GM19397 (cell line): ENCODE measurements around the gene THSD7A.

Experiments
- ATAC-seq: cut with Tn5 transposase; IDR thresholded peaks from one replicate; pipeline ENCODE4 v1.9.1; 2021; ENCODE audit warnings: mild to moderate bottlenecking, moderate library complexity; ENCODE audit not compliant: unreplicated experiment

The THSD7A gene

DNA sequence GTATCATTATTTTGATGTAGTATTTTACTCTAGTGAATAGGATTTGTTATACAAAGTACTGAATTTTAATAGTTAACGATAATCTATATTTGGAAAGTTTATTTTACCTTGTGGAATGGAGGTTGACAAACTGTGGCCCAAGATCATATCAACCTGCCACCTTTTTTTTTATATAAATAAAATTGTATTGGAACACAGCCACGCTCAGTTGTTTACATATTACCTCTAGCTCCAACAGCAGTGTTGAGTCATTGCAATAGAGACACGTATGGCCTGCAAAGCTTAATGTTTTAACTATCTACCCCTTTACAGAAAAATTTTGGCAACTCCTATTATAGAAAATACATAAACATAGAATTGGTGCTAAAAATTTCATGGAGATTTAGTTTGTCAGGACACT, 239.3 kb downstream of the THSD7A start:
- ATAC-seq = no peak

DNA sequence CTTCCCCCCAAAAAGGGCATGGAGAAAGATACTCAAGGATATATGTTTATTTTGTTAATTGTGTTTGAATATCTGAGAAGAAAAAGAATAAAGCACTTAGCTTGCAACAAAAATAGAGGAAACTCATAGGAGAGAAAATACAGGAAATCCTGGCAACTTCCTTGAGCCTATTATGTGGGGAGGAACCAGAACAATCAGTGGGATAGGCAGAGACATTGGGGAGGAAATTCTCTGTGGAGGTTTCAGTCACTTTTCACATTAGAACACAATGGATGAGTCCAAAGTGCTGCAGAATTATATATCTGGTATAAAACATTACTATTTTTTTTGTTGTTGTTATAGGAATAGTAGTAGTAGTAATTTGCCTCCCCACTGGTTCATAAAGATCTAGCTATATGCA, 240.1 kb downstream of the THSD7A start:
- ATAC-seq = no peak

DNA sequence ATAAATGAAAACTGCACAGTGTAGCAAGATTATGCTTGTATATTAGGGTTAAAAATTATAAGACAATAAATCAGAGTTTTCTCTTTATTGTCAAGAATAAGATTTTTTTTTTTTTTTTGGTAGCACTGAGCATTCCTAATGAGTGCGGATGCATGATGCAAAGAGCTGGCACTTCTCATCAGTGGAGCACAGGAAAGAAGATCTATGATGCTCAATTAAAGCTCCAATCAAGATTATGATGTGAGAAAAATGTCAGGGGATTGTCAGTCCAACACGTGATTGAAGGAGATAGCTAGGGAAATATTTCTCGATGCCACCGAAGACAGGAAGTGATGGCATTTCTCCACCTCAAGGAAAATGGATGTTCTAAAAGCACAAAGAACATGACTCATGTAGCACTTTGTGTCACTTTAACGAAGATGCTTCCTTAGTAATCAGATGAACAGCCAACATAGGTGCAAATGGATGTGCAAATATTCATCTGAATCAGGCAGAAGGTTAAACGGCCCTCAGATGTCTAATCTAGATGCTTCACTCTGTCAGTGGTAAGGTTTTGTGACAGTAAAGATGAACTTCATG, 240.9 kb downstream of the THSD7A start:
- no peak for ATAC-seq

DNA sequence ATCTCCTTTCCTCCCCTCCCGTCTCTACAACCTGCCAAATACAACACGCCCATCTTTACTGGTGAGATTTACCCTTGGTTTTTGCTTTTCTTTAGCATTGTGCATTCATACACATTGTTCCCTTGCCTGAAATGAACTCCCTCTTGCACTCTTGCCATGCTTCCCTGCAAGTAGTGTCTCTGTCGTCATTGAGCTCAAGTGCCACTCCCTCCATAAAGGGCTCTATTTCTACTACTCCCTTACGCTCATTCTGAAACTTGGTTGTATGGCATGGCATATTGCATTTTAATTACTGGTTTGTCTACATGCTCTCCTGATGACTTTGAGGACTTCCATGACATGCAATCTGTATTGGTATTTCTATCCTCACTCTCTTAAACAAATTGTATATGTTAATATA, 242.7 kb downstream of the THSD7A start:
- no peak for ATAC-seq

DNA sequence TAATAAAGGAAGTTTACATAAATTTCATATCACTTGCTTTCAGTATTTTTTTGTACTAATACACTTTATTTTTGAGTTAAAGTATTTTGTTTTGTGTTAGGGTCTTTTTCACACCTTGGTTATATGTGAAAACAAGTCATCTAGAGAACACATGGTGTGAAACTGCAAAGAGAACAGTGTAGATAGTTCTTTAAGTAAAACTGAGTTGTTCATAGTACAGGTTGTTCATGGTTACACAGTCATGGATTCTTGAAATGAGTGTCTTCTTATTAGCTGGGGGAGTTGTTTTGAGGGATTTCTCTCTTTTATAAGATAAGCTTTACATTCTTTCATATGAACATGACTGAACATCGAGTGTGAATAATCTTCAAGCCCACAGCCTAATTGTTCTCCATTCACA, 244.2 kb downstream of the THSD7A start:
- no peak for ATAC-seq

DNA sequence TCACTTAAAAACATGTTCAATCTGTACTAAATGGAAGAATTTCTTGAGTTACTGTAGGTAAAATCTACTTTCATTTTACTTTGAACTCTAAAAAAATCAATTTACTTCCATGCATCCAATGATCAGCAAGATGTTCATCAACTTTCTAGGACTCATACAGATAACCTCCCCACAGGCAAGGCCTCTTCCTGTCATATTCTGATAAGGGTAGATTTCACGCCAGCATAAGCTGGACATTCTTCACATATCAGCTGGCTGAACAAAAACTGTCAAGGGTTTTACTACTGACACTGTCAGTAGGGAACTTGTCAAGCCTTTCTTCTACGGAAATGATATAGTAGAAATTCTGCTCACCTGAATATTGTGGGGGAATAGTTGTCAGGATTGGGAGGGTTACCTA, 244.9 kb downstream of the THSD7A start:
- no peak for ATAC-seq

DNA sequence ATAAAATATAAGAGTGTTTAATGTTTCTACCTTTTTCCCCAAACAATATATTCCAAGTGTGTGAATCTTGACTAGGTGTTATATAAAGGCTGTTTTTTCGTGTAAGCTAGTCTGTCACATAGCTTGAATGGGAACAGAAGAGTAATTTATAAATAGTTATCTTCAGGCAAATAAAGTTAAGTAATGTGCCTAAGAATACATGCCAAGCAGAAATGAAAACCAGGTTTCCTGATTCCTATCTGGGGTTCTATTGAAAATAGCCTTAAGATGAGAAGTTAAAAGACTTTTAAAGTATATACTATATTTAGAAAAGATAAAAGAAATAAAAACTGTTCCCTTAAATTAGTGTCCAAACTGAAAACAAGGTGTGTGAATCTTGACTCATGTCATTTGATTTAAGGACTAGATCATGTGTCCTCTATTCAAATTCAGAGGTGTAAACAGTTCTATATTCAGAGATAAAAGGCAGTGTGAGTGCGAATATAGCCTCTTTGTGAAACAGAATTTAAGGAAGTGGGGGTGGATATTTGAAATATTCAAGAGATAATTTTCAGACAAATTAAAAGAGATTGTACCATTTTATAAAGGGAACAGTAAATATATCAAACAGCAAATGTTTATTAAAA, 247.5 kb downstream of the THSD7A start:
- ATAC-seq = no peak

DNA sequence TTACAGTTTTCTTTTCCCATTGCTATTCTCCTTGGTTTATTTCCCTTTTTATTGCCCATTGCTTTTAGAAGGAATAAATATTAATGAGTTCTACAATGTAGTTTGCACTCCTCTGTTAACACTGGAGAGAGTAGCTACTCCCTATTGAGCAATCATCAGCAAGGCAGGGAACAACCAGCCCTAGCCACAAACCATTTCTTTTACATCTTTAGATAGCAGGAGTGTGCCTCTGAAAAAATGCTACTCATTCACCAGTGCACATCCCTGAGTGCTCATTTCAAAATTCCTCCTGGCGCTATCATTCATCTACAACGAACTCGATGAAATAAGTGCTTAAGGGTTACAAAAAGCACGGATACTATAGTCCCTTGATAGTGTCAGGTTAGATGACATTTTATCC, 252.9 kb downstream of the THSD7A start:
- no peak for ATAC-seq

DNA sequence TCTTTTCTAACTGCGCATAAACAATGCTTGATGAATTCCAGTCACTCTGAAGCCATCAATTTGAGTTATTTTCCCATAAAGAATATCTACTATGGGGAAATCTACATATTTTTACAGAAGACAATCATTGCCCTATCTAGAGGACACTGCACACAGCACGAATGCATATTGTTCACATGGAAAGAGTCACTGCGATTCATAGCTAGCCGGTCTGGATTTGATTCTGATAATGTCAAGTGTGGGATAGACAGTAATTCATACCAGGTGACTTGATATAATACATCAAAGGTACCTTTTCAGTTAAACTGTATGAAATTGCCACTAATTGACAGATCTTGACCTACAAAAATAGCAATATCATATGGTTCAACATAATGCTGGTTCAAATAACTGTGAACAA, 255.7 kb downstream of the THSD7A start:
- no peak for ATAC-seq

DNA sequence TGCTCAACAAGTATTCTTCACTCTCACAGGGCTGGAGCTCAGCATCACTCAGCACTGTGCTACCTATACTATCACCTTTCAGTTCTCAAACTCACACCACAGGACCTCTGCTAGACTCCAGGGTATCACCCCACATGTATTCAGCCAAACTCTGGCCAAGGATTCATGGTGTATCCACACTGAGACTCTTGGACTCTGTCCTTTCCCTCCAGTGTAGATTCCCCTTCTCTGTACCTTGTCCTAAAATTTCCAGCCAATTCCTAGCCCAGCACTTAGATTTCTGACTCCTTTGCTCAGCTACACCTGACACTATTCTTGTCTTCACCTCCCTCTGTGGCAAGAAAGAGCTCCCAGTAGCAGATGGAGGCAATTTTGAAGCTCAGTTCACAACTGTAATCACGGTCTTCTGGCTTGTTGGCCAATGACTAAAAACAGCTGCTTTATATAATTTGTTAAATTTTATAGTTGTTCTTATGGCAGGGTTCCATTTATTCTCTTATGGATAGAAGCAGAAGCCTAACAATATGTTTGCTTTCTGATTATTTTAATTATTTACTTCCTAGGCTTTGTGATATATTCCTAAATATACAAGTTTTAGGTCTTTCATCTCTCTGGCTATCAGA, 258.8 kb downstream of the THSD7A start:
- no peak for ATAC-seq

DNA sequence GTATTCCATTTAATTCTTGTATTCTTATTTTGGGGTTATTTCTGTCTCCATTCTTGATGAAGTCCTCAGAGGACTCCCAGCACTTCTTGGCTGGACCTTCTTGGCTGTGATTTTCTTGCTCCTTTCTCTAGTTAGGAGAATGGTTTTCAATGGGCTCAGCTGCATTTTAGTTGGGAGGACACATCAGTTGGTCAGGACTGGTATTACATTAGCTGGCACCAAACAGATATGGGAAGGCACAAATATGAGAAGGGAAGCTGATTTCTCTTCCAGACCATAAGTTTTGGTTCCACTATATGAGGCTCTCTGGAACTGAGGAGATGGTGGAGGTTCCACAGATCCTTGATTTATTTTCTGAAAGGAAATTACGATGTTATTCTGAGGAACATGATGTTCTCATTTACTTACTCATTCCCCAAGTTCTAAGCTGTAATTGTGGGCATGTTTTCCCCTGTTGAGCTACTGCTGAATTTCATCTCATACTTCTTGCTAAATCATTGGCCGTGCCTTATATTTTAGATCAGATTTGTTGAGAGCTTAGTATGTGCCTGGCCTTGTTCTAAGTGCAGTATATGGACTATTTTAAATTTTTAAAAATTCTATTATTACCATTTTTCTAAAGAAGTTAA, 261.0 kb downstream of the THSD7A start:
- ATAC-seq = no peak

DNA sequence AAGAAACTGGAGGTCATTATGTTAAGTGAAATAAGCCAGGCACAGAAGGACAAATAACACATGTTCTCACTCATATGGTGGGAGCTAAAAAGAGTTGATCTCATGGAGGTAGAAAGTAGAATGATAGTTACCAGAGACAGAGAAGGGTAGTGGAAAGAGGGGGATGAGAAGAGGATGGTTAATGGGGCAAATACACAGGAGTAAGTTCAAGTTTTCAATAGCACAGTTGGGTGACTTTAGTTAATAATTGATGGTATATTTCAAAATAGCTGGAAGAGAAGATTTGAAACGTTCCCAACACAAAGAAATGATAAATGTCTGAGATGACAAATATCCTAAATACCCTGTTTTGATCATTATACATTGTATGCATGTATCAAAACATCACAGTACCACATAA, 261.8 kb downstream of the THSD7A start:
- ATAC-seq = no peak

DNA sequence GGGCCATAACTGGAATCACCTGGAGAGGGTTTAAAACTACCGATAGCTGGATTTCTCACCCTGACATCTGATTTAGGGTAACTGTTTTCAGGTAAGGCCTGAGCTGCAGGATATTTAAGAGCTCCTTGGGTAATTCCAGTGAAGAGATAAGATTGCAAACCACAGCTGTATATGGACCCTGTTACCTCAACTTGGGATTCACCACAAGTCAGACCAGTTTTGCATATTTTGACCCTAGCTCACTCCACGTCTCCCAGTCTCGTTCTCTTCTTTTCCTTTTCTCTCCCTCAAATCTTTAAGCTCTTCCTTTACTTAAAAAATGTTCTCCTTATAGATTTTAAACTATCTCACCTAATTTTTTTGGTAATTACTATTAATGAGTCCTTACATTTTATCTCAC, 264.4 kb downstream of the THSD7A start:
- ATAC-seq = no peak

DNA sequence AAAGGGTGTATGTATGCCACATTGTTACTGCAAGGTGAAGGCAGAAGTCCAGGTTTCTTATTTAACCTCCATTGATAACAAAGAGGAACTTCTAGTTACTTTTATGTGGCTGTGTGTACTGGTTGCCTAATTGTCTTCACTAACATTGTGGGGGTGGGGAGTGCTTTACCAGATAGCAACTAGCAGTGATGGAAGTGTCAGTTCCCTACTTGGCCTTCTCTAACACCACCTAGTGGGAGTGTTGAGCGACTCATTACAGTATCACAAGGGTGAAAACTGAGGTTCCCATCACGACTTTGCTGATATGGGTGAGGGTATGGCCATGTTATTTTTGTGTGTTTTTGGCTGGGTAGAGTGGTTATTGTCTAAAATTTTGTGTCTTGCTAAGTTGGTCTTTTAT, 274.4 kb downstream of the THSD7A start:
- ATAC-seq = peak; percentile 74

DNA sequence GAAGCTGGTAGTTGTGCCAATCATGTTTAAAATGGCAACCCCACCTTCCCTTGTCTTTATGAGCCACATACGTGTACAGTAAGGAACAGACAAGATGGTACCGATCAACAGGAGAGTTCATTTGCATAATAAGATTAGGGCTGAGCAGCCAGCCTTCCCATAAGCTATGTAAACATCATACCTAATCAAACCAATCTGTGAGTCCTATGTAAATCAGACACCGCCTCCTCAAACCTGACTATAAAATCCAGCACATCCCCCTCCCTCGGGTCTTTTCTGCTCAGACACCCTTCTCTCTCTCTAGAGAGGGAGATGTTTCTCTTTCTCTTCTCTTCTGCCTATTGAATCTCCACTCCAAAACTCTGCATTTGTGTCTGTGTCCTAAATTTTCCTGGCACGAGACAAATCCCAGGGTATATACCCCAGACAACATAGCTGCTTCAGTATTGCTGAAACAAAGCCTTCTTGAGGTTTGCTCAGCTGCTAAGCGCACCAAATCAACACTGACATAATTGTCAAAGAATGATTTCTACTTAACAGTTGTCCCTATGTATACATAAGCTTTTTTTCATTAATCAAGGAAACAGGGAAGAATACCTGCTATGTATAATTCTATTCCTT, 279.2 kb downstream of the THSD7A start:
- ATAC-seq = no peak

DNA sequence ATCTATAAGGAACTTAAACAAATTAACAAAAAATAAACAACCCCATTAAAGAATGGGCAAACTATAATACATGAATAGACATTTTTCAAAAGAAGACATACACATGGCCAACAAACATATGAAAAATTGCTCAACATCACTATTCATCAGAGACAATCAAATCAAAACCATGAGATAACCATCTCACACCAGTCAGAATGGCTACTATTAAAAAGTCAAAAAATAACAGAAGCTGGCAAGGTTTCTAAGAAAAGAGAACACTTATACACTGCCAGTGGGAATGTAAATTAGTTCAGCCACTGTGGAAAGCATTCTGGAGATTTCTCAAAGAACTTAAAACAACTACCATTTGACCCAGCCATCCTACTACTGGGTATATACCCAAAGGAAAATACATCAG, 280.5 kb downstream of the THSD7A start:
- no peak for ATAC-seq

DNA sequence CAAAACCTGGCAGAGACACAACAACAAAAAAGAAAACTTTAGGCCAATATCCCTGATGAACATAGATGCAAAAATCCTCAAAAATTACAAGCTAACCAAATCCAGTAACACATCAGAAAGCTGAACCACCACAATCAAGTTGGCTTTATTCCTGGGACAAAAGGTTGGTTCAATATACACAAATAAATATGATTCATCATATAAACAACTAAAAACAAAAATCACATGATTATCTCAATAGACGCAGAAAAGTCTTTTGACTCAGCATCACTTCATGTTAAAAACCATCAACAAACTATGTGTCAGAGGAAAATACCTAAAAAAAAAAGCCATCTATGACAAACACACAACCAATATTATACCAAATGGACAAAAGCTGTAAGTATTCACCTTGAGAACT, 283.5 kb downstream of the THSD7A start:
- ATAC-seq = no peak

DNA sequence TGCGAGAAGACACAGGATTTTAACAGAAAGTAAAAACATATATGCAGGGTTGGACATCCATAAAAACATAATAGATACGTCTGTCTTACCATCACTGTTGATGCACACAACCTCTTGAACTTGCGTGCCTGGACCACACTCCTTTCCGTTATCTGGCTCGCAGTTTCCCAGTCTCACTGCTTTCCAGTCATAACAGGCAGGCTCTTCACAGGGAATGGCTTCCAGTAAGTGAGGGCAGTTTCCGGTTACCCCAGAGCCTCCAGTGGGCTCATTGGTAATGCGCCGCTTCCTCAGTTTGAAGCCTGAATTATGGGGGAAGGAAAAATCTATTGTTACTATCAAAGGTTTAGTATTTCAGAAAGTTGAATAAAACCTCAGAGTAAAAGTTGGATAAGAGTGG, 290.7 kb downstream of the THSD7A start:
- ATAC-seq = no peak

DNA sequence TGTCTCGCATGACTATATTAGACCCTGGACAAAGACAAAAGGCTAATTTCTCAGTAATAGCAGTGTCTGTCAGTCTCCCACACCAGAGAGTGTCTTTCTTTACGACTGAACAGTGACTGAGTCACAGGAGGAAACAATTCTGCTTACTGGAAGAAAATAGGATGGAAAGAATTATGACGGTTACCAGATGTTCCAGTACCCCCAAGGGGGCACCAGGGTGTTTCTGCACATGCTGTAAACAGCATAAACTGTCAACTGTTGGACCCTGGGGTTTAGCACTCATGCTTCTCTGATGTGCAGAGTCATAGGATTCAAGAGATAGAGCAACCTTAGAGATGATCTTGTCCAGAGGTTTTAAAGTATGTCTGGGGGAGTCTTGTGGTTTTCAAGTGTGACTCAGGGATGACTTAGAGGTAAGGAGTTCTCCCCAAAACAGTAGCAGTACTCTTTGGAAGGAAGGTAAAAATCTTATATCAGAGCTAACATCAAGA, 291.7 kb downstream of the THSD7A start:
- ATAC-seq = no peak

DNA sequence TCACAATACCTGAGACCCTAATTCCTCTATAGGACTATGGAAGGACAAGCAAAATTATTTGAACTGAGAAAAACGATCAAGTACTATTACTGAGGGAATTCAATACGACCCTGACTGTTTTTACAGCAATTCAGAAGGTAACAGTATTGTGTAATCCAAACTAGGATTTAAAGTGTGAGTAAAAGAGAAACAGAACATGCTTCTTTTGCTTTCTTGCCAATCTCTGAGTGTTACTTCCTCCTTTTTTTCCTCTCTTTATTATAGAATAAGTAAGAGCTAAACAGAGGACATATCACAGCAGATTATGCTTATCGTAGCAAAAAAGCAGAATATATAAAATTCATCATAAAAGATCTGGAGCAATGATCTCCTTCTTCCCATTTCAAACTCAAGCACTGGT, 292.1 kb downstream of the THSD7A start:
- no peak for ATAC-seq

DNA sequence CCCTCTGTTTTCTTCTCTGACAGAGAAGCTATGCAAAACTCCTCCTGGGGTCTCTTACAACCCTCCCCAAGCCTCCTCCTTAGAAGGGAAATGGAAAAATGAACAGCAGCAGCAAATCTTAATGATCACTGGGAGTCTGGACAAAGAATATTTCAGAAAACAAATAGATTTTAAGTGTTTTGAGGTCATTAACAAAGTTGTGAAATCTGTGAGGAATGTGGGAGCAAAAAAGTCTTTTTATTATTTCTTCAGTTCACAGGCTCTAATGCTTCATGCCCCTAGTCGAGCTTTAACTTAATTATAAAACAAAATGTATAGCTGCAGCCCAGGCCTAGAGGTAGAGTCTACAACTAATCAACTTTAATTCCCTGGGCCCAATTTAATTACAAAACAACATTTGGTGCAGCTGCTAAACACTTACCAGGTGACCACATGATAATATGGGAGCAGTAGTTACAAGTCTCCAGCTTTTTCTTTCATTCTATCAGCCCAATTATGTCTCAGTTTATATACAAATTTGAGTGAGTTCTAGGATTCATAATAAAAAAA, 293.2 kb downstream of the THSD7A start:
- ATAC-seq = no peak
